HEK293 (cell line): ENCODE results near the gene PRSS12.

Experiments used
- CTCF ChIA-PET: fragments of 350-600 bp; formaldehyde crosslinking; extraction: SDS; loops from one replicate; lab custom pipeline; 2021; ENCODE audit warnings: antibody characterized with exemption; lab: Yijun Ruan, JAX
- POLR2A ChIA-PET: fragments of 300-600 bp; formaldehyde crosslinking; extraction: SDS; loops from one replicate; lab custom pipeline; 2020; ENCODE audit warnings: antibody characterized with exemption, inconsistent platforms; lab: Yijun Ruan, JAX
- H3K27ac ChIP-seq: fragments of 200-500 bp; sonication (Bioruptor generic); 2 replicates; pipeline ENCODE4 v1.5.1; 2014; ENCODE audit warnings: low read depth, low read length, control low read depth, inconsistent platforms; ENCODE audit errors: extremely low read depth
- H3K36me3 ChIP-seq, 2 experiments: fragments of 200-500 bp in 1 of 2; sonication (Bioruptor generic) in 1 of 2; 1 replicate in 1 of 2; 2 replicates in 1 of 2; pipeline ENCODE4 v1.5.1; 2014 to 2017; ENCODE audit warnings: inconsistent platforms in 2 of 2, low read length in 2 of 2; ENCODE audit not compliant: control insufficient read depth in 2 of 2, insufficient read depth in 1 of 2
- H3K4me1 ChIP-seq: fragments of 200-500 bp; sonication (Bioruptor generic); 2 replicates; pipeline ENCODE4 v1.5.1; 2014; ENCODE audit warnings: mild to moderate bottlenecking, low read length, inconsistent platforms; ENCODE audit not compliant: control insufficient read depth, insufficient read depth
- H3K4me3 ChIP-seq: 2 replicates; pipeline ENCODE4 v1.5.1; 2011; ENCODE audit warnings: low read depth, mild to moderate bottlenecking, control low read depth, low read length, moderate library complexity
- H3K9me3 ChIP-seq: fragments of 200-500 bp; sonication (Bioruptor generic); 2 replicates; pipeline ENCODE4 v1.5.1; 2014; ENCODE audit warnings: low read depth, low read length, inconsistent platforms; ENCODE audit not compliant: control insufficient read depth, insufficient read depth
- CTCF ChIP-seq: fragments of 450-650 bp; formaldehyde crosslinking; IDR thresholded peaks from 2 replicates; pipeline ENCODE4 v1.5.1; 2016; ENCODE audit warnings: missing biosample characterization, missing genetic modification characterization
- GLIS1 ChIP-seq: fragments of 450-650 bp; formaldehyde crosslinking; IDR thresholded peaks from 2 replicates; pipeline ENCODE4 v1.5.1; 2016; ENCODE audit warnings: missing biosample characterization, missing genetic modification characterization
- HOXD13 ChIP-seq: sonication (generic); formaldehyde crosslinking; IDR thresholded peaks from 2 replicates; pipeline ENCODE4 v1.8.0; 2022; ENCODE audit warnings: missing genetic modification reagents, borderline replicate concordance
- IKZF3 ChIP-seq: fragments of 450-650 bp; IDR thresholded peaks from 2 replicates; pipeline ENCODE4 v1.5.0; 2018; ENCODE audit warnings: missing biosample characterization, mild to moderate bottlenecking, missing genetic modification characterization, moderate library complexity
- KLF10 ChIP-seq: fragments of 450-650 bp; IDR thresholded peaks from 2 replicates; pipeline ENCODE4 v1.5.1; 2018; ENCODE audit warnings: missing biosample characterization, mild to moderate bottlenecking, missing genetic modification characterization
- TCF7L2 ChIP-seq: IDR thresholded peaks from 2 replicates; pipeline ENCODE4 v1.6.1; 2011; ENCODE audit warnings: low read depth, mild to moderate bottlenecking, inconsistent platforms, low read length, moderate library complexity, borderline replicate concordance
- ZBTB11 ChIP-seq: fragments of 450-650 bp; formaldehyde crosslinking; conservative IDR thresholded peaks from 2 replicates; pipeline ENCODE4 v1.5.1; 2016; ENCODE audit warnings: low read depth, missing biosample characterization, missing genetic modification characterization
- ZBTB20 ChIP-seq: fragments of 450-650 bp; formaldehyde crosslinking; IDR thresholded peaks from 2 replicates; pipeline ENCODE4 v1.5.1; 2016; ENCODE audit warnings: missing biosample characterization, missing genetic modification characterization
- ZBTB26 ChIP-seq: fragments of 450-650 bp; formaldehyde crosslinking; optimal IDR thresholded peaks from 2 replicates; pipeline ENCODE3; 2016; ENCODE audit warnings: missing biosample characterization, mild to moderate bottlenecking, missing genetic modification characterization
- ZFHX2 ChIP-seq: fragments of 450-650 bp; formaldehyde crosslinking; conservative IDR thresholded peaks from 2 replicates; pipeline ENCODE4 v1.5.1; 2016; ENCODE audit warnings: missing biosample characterization, missing genetic modification characterization
- ZIC2 ChIP-seq: fragments of 450-650 bp; formaldehyde crosslinking; IDR thresholded peaks from 2 replicates; pipeline ENCODE4 v1.5.1; 2016; ENCODE audit warnings: missing biosample characterization, missing genetic modification characterization
- ZNF10 ChIP-seq: fragments of 450-650 bp; formaldehyde crosslinking; IDR thresholded peaks from 2 replicates; pipeline ENCODE4 v1.5.1; 2017; ENCODE audit warnings: missing biosample characterization, missing genetic modification characterization
- ZNF174 ChIP-seq: fragments of 450-650 bp; formaldehyde crosslinking; IDR thresholded peaks from 2 replicates; pipeline ENCODE4 v1.5.0; 2017; ENCODE audit warnings: missing biosample characterization, mild to moderate bottlenecking, missing genetic modification characterization
- ZNF223 ChIP-seq: fragments of 450-650 bp; formaldehyde crosslinking; IDR thresholded peaks from 2 replicates; pipeline ENCODE4 v1.5.1; 2016; ENCODE audit warnings: missing biosample characterization, missing genetic modification characterization
- ZNF24 ChIP-seq: fragments of 450-650 bp; formaldehyde crosslinking; IDR thresholded peaks from 2 replicates; pipeline ENCODE4 v1.5.1; 2016; ENCODE audit warnings: missing biosample characterization, missing genetic modification characterization
- ZNF280C ChIP-seq: fragments of 450-650 bp; formaldehyde crosslinking; IDR thresholded peaks from 2 replicates; pipeline ENCODE4 v1.5.1; 2016; ENCODE audit warnings: missing biosample characterization, missing genetic modification characterization
- ZNF335 ChIP-seq: fragments of 450-650 bp; formaldehyde crosslinking; conservative IDR thresholded peaks from 2 replicates; pipeline ENCODE4 v1.5.1; 2016; ENCODE audit warnings: missing biosample characterization, missing genetic modification characterization
- ZNF398 ChIP-seq: fragments of 450-650 bp; formaldehyde crosslinking; IDR thresholded peaks from 2 replicates; pipeline ENCODE4 v1.5.1; 2017; ENCODE audit warnings: missing biosample characterization, missing genetic modification characterization
- ZNF510 ChIP-seq: fragments of 450-650 bp; formaldehyde crosslinking; IDR thresholded peaks from 2 replicates; pipeline ENCODE4 v1.5.1; 2018; ENCODE audit warnings: mild to moderate bottlenecking, missing genetic modification characterization, missing biosample characterization; ENCODE audit not compliant: insufficient replicate concordance
- ZNF529 ChIP-seq: fragments of 450-650 bp; formaldehyde crosslinking; IDR thresholded peaks from 2 replicates; pipeline ENCODE4 v1.5.1; 2017; ENCODE audit warnings: missing genetic modification characterization, missing biosample characterization; ENCODE audit not compliant: insufficient replicate concordance
- ZNF560 ChIP-seq: fragments of 450-650 bp; formaldehyde crosslinking; IDR thresholded peaks from 2 replicates; pipeline ENCODE4 v1.5.1; 2017; ENCODE audit warnings: missing biosample characterization, missing genetic modification characterization, borderline replicate concordance
- ZNF596 ChIP-seq: fragments of 450-650 bp; IDR thresholded peaks from 2 replicates; pipeline ENCODE4 v1.5.0; 2018; ENCODE audit warnings: missing biosample characterization, mild to moderate bottlenecking, missing genetic modification characterization, moderate library complexity
- ZNF610 ChIP-seq: fragments of 450-650 bp; formaldehyde crosslinking; IDR thresholded peaks from 2 replicates; pipeline ENCODE4 v1.5.1; 2016; ENCODE audit warnings: missing biosample characterization, missing genetic modification characterization, borderline replicate concordance
- ZNF777 ChIP-seq: fragments of 450-650 bp; formaldehyde crosslinking; IDR thresholded peaks from 2 replicates; pipeline ENCODE4 v1.5.1; 2017; ENCODE audit warnings: missing biosample characterization, missing genetic modification characterization, borderline replicate concordance
- ZNF785 ChIP-seq: fragments of 450-650 bp; formaldehyde crosslinking; IDR thresholded peaks from 2 replicates; pipeline ENCODE4 v1.5.1; 2016; ENCODE audit warnings: missing biosample characterization, missing genetic modification characterization
- ZSCAN30 ChIP-seq: fragments of 450-650 bp; IDR thresholded peaks from 2 replicates; pipeline ENCODE4 v1.5.1; 2018; ENCODE audit warnings: missing biosample characterization, mild to moderate bottlenecking, missing genetic modification characterization, moderate library complexity

PRSS12 gene

GRCh38 chr4:118352843-118353533 is at the start of gene PRSS12:
PRSS12 (minus strand) TSS chr4:118353003; CDS start chr4:118352720, 283 bp downstream.
- Histone ChIP-seq H3K4me3 (peak within 1 kb of the TSS; percentile 55), H3K4me1 (peaks cover 12% of the 10 kb centered on the region), H3K27ac (peak within 1 kb of the TSS; percentile 78; the same call in 1 of the 2 replicates), H3K36me3 (no peaks in the 10 kb centered on the region), H3K9me3 (no peaks in the 10 kb centered on the region)
- CTCF ChIA-PET, result interaction anchor here (0.6 to 1.9 kb wide), 16 partner anchors 8 to 512 kb away, joined by 3 to 8 read pairs (median 3); partner anchors contain the start of gene METTL14
- POLR2A ChIA-PET, result interaction anchor here (1.3 kb wide), 1 partner anchor 26 kb away, joined by 4 read pairs; no protein-coding TSS in a partner anchor
- TF ChIP-seq ZNF529 (no peak), HOXD13 (CRISPR knock-in tag) (no peak), ZFHX2 (peak; percentile 34; the same call in 1 of the 2 replicates), ZNF777 (tag by site-specific recombination) (no peak), ZNF610 (tag by site-specific recombination) (no peak), ZBTB26 (tag by site-specific recombination) (peak; percentile 78), KLF10 (tag by site-specific recombination) (0 out of 2 replicates have a peak, but pooled peaks have one; percentile 37), ZNF596 (tag by site-specific recombination) (peak; percentile 47; the same call in 1 of the 2 replicates), CTCF (tag by site-specific recombination) (peak; percentile 71), ZNF785 (tag by site-specific recombination) (0 out of 2 replicates have a peak, but pooled peaks have one; percentile 37), ZNF223 (tag by site-specific recombination) (peak; percentile 84; the same call in 1 of the 2 replicates), ZNF280C (no peak), ZBTB20 (tag by site-specific recombination) (peak; percentile 47), ZBTB11 (tag by site-specific recombination) (peak; percentile 54), ZNF510 (no peak), TCF7L2 (no peak), IKZF3 (tag by site-specific recombination) (peak; percentile 53; the same call in 1 of the 2 replicates), ZNF24 (tag by site-specific recombination) (no peak), ZNF174 (tag by site-specific recombination) (no peak), ZIC2 (tag by site-specific recombination) (peak; percentile 91), ZNF560 (no peak), ZNF335 (tag by site-specific recombination) (peak; percentile 64), ZSCAN30 (tag by site-specific recombination) (peak; percentile 58; the same call in 1 of the 2 replicates), GLIS1 (tag by site-specific recombination) (peak; percentile 57), ZNF10 (tag by site-specific recombination) (no peak), ZNF398 (peak; percentile 63; the same call in 1 of the 2 replicates)
